Measurements from ENCODE around the gene USH1C.

The USH1C gene

GRCh38 chr11:17581732-17582053, 37.5 kb upstream of the USH1C start:
- DNase-seq (ENCODE audit: low spot score): no peak
- no peak for TF ChIP-seq CTCF (IDR thresholded peaks at IDR 0.05; ENCODE audit: extremely low read depth, missing control alignments)

GRCh38 chr11:17581036-17581731, 37.0 kb upstream of the USH1C start:
- no peak for TF ChIP-seq CTCF (IDR thresholded peaks at IDR 0.05; ENCODE audit: extremely low read depth, missing control alignments)
- DNase-seq (ENCODE audit: low spot score): no peak

- no peak for DNase-seq (ENCODE audit: low spot score)
- no peak for TF ChIP-seq CTCF (IDR thresholded peaks at IDR 0.05; ENCODE audit: extremely low read depth, missing control alignments)
Measured at GRCh38 chr11:17580271-17580670, 36.1 kb upstream of the USH1C start.

- TF ChIP-seq CTCF (IDR thresholded peaks at IDR 0.05; ENCODE audit: extremely low read depth, missing control alignments): no peak
- DNase-seq (ENCODE audit: low spot score): no peak
Measured at GRCh38 chr11:17579451-17579850, 35.2 kb upstream of the USH1C start.

- no peak for DNase-seq (ENCODE audit: low spot score)
- TF ChIP-seq CTCF (IDR thresholded peaks at IDR 0.05; ENCODE audit: extremely low read depth, missing control alignments): no peak
Measured at GRCh38 chr11:17578958-17579357, 34.7 kb upstream of the USH1C start.

- TF ChIP-seq CTCF (IDR thresholded peaks at IDR 0.05; ENCODE audit: extremely low read depth, missing control alignments): no peak
- DNase-seq (ENCODE audit: low spot score): no peak
Measured at GRCh38 chr11:17578296-17578695, 34.1 kb upstream of the USH1C start.

GRCh38 chr11:17575431-17576425, 31.5 kb upstream of the USH1C start:
- no peak for DNase-seq (ENCODE audit: low spot score)
- no peak for TF ChIP-seq CTCF (IDR thresholded peaks at IDR 0.05; ENCODE audit: extremely low read depth, missing control alignments)

All from GM20000 (cell line).